ENCODE results near the gene NFIA.

NFIA gene

GRCh38 chr1:61085206-61085982 is 3.0 kb downstream of the NFIA start:
- no peak for DNase-seq

- no peak for DNase-seq
These were observed 3.8 kb downstream of the NFIA start for GRCh38 chr1:61085983-61086644.

- no peak for DNase-seq
These were observed 5.2 kb downstream of the NFIA start for GRCh38 chr1:61087571-61087970.

GRCh38 chr1:61088163-61088974 is 6.0 kb downstream of the NFIA start:
- no peak for DNase-seq

- DNase-seq = no peak
These were observed 7.0 kb downstream of the NFIA start for GRCh38 chr1:61089338-61089737.

GRCh38 chr1:61089741-61090140 is 7.4 kb downstream of the NFIA start:
- no peak for DNase-seq

GRCh38 chr1:61090546-61091202 is 8.3 kb downstream of the NFIA start:
- no peak for DNase-seq

GRCh38 chr1:61091455-61091854 is 9.1 kb downstream of the NFIA start:
- no peak for DNase-seq

GRCh38 chr1:61092642-61093041 is 10.3 kb downstream of the NFIA start:
- DNase-seq = no peak

- DNase-seq = no peak
These were observed 11.3 kb downstream of the NFIA start for GRCh38 chr1:61093525-61094137.

- no peak for DNase-seq
These were observed 12.5 kb downstream of the NFIA start for GRCh38 chr1:61094677-61095469.

GRCh38 chr1:61095470-61095812 is 13.1 kb downstream of the NFIA start:
- DNase-seq = no peak

- DNase-seq = no peak
These were observed 15.0 kb downstream of the NFIA start for GRCh38 chr1:61097317-61097716.

- DNase-seq = no peak
These were observed 15.4 kb downstream of the NFIA start for GRCh38 chr1:61097722-61098121.

GRCh38 chr1:61098333-61098732 is 16.0 kb downstream of the NFIA start:
- DNase-seq = no peak

- DNase-seq = no peak
These were observed 16.6 kb downstream of the NFIA start for GRCh38 chr1:61098906-61099437.

GRCh38 chr1:61100578-61100977 is 18.2 kb downstream of the NFIA start:
- DNase-seq = no peak

GRCh38 chr1:61101536-61101935 is 19.2 kb downstream of the NFIA start:
- DNase-seq = no peak

- DNase-seq = no peak
These were observed 19.7 kb downstream of the NFIA start for GRCh38 chr1:61102041-61102440.

GRCh38 chr1:61102621-61103020 is 20.3 kb downstream of the NFIA start:
- DNase-seq = no peak

- DNase-seq = no peak
These were observed 21.9 kb downstream of the NFIA start for GRCh38 chr1:61104220-61104671.

Measured in inflammatory macrophage (primary cell).